ENCODE results near the gene SP9.
"Not testable (repeated sequence)": the region's sequence is repeated elsewhere in the genome, so short reads cannot be mapped to it uniquely, and the experiment has no call there.

SP9 gene

DNA sequence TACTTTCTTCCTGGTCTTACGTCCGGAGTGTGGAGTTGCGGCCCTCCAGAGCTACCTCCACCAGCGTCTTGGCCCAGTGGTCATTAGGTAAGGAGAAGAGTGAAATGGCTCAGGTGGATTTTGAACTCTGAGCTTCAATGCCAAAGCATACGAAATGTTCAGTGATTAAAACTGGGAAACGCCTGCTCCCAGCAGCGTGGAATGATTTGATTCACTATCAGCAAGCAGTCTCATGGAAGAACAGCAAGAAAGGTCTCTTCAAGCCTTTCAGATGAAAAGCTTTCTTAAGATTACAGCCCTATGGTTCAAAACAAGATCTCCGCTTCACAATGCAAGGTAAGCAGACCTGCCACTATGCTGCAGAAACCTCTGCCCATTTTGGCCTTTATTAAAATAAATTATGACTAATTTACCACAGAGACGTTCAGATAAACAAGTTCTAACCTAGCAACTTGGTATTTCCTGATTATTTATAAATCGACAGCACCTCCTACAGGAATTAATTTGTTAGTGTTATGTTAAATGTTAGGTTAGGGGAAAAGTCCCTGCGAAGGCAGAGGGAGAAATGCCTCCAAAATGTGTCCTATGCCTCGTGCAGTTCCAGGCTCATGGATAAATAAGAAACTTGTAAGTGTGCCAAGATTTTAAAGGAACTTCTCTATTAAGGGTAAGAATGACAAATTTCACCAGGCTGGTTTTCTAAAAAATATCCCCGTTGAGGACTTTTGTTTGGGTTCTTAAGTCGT, 10.1 kb downstream of the SP9 start:
- no peak for DNase-seq

DNA sequence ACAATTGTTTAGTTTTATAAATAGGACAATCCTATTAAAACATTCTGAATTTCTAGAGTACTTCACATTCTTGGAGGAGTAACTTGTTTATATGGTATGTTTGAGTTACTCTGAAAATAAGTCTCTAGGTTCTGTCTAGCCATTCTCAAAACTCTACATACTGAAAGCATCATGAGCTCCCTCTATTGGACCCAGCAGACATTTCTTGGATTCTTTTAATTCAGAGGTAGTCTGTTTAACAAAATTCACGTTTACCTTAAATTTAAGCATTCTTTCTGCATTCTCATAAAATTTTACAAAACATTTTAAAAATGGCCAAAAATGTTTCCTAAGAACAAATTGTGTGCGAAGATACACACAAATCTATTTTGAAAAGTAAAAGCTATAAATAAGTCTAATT, 15.3 kb downstream of the SP9 start:
- DNase-seq, result no peak

DNA sequence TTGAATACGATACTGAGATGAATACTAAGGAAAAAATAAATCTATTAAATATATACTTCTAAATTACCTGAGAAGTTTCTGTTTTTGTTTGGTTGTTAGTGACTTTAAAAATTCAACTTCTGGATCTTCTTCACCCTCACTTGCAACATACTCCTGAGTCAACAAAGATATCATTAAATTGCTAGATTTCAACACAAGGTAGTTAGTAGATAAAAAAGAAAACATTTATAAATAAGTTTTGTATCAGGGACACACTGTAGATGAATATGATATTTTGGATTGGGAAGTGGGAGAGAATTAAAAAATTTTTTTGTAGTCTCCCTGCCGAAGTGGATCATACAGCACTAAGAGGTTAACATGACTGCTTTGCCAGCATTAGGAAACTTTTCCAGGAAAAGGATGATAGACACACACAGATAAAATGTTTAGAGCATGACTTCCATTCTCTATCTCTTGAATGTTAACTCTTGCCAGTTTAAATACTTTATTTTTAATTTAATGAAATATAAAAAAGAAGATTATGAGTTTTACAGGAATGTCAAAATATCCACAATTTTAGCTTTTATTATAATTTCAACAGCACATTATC, 15.9 kb downstream of the SP9 start:
- no peak for DNase-seq

DNA sequence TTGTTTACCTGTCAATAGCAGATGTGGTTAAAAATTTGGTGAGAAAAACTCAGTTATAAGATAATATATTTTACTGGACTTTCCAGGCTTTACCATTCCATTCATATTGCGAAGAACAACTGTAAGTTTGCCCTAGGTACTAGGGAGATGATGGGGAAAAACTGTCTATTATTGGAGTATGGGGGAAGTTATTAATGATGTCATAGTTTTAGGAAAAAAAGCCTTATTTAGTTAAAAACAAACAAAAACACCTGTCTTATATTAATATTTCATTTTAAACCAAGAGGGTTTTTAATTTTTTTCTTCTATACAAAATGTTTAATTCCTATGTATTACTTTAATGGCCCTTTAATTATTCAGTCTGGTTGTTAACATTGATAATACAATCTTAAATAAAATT, 18.2 kb downstream of the SP9 start:
- DNase-seq, result no peak

DNA sequence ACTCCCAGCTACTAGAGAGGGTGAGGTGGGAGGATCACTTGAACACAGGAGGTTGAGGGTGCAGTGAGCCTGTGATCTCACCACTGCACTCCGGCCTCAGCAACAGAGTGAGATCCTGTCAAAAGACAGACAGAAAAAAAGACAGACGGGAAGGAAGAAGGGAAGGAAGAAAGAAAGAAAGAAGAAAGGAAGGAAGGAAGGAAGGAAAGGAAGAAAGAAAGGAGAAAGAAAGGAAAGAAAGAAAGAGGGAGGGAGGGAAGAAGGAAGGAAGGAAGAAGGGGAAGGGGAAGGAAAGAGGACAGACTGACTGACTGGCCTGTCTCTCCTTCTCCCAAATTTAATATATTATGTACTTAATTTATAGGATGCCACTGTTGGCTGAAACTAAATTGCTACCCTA, 21.6 kb downstream of the SP9 start:
- no peak for DNase-seq

DNA sequence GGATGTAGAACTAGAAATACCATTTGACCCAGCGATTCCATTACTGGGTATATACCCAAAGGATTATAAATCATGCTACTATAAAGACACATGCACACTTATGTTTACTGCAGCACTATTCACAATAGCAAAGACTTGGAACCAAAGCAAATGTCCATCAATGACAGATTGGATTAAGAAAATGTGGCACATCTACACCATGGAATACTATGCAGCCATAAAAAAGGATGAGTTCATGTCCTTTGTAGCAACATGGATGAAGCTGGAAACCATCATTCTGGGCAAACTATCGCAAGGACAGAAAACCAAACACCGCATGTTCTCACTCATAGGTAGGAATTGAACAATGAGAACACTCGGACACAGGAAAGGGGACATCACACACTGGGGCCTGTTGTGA, 24.9 kb downstream of the SP9 start:
- DNase-seq, result not testable (repeated sequence)

DNA sequence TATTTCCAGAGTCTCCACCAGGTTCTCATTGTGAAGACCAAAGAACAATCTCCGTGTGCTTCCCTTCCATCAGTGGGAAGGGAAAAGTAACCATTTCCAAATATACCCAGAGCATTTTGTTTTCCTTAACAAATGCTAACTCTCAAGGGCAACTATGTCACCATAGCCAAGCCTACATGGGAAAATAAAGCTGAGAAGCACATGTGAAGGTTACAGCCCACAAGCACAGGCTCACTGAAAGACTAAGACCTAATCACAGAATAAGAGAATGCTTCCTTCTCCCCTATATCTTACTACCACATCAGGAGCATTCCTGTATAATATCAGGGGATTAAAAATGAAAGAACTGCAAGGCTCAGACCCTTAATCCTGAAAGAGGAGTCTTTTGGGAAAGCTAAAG, 28.2 kb downstream of the SP9 start:
- no peak for DNase-seq

DNA sequence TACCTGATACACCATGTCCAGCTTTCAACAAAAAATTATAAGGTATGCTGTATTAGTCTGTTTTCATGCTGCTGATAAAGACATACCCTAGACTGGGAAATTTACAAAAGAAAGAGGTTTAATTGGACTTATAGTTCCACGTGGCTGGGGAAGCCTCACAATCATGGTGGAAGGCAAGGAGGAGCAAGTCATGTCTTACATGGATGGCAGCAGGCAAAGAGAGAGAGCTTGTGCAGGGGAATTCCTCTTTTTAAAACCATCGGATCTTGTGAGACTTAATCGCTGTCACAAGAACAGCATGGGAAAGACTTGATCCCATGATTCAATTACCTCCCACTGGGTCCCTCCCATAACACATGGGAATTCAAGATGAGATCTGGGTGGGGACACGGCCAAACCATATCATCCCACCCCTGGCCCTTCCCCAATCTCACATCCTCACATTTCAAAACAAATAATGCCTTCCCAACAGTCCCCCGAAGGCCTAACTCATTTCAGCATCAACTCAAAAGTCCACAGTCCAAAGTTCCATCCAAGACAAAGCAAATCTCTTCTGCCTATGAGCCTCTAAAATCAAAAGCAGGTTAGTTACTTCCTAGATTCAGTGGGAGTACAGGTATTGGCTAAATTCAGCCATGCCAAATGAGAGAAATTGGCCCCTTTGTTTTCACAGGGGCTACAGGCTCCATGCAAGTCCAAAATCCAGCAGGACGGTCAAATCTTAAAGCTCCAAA, 28.9 kb downstream of the SP9 start:
- DNase-seq, result not testable (repeated sequence)

DNA sequence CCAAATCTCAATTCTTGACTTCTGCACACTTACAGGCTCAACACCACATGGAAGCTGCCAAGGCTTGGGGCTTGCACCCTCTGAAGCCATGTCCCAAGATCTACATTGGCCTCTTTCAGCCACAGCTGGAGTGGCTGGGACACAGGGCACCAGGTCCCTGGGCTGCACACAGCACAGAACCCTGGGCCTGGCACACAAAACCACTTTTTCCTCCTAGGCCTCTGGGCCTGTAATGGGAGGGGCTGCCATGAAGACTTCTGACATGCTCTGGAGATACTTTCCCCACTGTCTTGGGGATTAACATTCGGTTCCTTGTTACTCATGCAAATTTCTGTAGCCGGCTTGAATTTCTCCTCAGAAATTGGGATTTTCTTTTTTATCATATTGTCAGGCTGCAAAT, 29.9 kb downstream of the SP9 start:
- DNase-seq, result no peak

DNA sequence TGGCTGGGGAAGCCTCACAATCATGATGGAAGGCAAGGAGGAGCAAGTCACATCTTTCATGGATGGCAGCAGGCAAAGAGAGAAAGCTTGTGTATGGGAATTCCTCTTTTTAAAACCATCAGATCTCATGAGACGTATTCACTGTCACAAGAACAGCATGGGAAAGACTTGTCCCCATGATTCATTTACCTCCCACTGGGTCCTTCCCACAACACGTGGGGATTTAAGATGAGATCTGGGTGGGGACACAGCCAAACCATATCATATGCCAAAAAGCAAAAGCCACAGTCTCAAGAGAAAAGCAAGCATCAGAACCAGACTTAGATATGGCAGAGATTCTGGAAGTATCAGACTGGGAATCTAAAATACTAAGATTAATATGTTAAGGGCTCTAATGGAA, 30.8 kb downstream of the SP9 start:
- no peak for DNase-seq

DNA sequence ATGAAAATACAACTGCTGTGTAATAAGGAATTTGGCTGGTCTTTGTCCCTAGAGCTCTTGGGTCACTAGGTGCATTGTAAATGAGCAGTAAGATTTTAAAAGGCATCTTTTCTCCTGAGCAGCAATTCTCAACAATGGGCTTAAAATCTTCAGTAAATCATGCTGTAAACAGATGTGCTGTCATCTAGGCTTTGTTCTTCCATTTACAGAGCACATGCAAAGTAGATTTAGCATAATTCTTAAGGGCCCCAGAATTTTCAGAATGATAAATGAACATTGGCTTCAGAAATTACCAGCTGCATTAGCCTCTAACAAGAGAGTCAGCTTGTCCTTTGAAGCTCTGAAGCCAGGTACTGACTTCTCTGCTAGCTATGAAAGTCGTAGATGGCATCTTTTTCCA, 33.9 kb downstream of the SP9 start:
- DNase-seq, result no peak

DNA sequence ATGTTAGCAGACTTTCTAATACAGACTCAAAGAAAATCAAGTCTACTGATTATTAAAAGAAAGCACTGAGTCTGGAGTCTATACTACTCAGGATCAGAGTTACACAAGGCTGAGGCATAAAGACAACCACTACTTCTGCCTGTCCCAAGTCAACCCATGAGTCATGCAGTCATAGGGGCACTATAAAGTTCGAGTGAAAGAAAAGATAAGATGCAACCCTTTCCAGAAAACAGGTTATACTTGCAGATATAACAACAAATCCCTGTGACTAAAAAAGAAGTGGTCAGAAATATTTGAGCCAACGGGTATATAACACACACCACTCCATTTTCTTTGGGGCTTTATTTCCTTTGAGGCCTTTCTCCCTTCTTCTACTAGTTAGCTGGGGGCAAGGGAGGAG, 42.2 kb downstream of the SP9 start:
- no peak for DNase-seq

DNA sequence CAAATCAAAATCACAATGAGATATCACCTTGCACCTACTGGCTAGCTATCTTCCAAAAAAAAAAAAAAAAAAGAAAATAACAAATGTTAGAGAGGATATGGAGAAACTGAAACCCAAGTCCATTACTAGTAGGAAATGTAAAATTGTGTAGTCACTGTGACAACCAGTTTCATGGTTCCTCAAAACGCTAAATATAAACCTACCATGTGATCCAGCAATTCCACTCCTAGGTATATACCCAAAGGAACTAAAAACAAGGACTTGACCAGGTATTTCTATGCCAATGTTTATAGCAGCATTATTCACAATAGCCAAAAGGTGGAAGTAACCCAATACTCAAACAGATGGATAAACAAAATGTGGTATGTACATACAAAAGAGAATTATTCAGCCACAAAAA, 49.0 kb downstream of the SP9 start:
- DNase-seq, result no peak

DNA sequence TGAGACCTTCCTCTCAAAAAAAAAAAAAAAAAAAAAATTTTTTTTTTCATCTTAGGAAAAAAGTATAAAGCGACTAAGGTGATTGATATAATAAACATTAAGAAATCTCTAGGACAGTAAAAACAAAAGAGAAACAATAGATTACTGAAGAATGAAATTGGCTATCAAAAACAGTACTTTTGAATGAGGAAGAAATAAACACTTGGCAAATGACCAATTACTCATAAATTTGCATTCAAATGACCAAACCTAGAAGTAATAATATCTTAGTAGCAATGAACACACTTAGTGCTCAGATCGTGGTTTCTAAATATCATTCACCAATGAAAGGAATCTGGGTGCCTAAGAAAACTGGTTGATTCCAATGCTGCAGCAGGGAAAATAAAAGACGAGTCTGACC, 50.4 kb downstream of the SP9 start:
- no peak for DNase-seq

All from stimulated activated CD4-positive, alpha-beta T cell treated with anti-CD3 and anti-CD28 coated beads, Interleukin-4, amount 100 ng/mL, for 4 hours (primary cell).